ENCODE results near the gene ARHGEF19.

Gene ARHGEF19

DNA sequence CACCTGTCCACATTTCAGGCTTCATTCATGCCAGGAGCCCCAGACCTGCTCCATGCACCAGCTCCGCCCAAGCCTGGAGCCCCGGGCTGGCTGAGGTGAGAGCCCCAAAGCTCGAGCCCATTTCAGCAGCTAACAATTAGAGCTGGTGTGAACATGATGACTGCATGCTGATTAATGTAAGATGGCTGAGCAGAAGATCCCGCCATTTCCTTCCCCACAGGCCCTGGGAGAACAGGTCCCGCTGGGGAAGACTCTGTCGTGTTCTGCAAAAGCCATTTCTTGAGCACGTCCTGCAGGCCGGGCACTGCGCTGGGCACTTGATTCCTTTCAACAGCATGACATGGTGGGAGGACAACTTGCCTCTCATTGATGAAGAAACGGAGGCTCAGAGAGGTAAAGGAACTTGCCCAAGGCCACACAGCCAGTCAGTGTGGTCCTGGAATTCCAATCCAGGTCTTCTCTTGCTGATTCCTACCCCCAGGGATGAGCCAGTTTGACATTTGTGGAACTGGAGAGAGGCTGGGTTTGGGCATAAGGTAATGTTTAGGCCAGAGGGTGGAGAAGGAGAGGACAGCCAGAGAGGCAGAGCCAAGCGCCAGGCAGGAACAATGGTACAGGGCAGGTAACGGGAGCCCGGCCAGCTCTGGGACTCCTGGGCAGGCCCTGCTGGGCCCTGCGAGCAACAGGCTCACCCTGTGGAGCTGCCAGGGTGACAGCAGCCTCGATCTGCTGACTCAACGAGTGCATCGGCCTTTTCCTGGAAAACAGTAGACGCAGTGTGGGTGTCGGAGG, 28.5 kb downstream of the ARHGEF19 start:
- no peak for DNase-seq (ENCODE audit: low spot score)
- in situ Hi-C loops (cut with MboI; ENCODE audit: low sequenced_read_pairs, unreplicated experiment), result no loop called here
- TF ChIP-seq, protein P1, sequence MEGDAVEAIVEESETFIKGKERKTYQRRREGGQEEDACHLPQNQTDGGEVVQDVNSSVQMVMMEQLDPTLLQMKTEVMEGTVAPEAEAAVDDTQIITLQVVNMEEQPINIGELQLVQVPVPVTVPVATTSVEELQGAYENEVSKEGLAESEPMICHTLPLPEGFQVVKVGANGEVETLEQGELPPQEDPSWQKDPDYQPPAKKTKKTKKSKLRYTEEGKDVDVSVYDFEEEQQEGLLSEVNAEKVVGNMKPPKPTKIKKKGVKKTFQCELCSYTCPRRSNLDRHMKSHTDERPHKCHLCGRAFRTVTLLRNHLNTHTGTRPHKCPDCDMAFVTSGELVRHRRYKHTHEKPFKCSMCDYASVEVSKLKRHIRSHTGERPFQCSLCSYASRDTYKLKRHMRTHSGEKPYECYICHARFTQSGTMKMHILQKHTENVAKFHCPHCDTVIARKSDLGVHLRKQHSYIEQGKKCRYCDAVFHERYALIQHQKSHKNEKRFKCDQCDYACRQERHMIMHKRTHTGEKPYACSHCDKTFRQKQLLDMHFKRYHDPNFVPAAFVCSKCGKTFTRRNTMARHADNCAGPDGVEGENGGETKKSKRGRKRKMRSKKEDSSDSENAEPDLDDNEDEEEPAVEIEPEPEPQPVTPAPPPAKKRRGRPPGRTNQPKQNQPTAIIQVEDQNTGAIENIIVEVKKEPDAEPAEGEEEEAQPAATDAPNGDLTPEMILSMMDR (IDR thresholded peaks at IDR 0.05; ENCODE audit: borderline replicate concordance, control extremely low read depth, extremely low read depth, insufficient read depth, missing control alignments), result no peak

GRCh38 chr1:16183179-16183578, 29.3 kb downstream of the ARHGEF19 start:
- DNase-seq (ENCODE audit: low spot score), result no peak
- in situ Hi-C loops (cut with MboI; ENCODE audit: low sequenced_read_pairs, unreplicated experiment), result no loop called here
- TF ChIP-seq, protein P1 (IDR thresholded peaks at IDR 0.05; ENCODE audit: borderline replicate concordance, control extremely low read depth, extremely low read depth, insufficient read depth, missing control alignments), result no peak

DNA sequence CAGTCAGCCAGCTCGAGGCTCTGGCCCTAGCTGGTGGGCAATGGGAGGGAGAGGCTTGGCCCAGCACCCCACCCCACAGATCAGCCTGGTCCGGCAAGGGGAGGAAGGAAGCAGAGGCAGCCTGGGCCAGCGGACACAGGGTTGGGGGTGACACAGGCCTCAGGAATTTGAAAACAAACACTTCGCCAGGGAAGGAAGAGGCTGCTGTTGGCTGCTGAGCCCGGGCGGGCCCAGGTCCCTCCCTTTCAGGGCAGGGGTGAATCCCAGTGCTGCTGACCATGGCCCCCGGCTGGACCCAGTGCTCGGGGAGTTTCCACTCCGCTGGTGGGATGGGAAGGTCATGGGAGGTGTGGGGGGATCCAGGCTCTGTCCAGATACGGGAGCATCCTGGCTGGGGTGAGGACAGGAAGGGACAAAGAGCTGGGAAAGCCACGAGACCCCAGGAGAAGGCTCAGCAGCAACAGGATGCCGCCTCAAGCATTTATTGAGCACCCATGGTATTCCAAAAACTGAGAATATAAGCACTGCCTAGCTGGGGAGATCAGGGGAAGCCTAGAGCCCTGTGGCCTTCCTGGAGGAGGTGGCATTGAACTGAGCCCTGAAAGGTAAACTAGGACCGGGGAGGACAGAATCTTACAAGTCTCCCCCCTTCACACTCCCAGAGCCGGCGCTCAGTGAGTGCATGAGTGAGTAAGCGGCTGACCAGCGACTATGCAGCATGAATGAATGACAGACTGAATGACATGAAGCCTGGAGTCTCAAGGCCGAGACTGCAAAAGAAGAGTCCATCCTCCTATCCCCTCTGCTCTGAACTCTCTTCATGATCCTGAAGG, 30.3 kb downstream of the ARHGEF19 start:
- DNase-seq (ENCODE audit: low spot score), result no peak
- in situ Hi-C loops (cut with MboI; ENCODE audit: low sequenced_read_pairs, unreplicated experiment), result no loop called here
- TF ChIP-seq, protein P1 (IDR thresholded peaks at IDR 0.05; ENCODE audit: borderline replicate concordance, control extremely low read depth, extremely low read depth, insufficient read depth, missing control alignments), result no peak

DNA sequence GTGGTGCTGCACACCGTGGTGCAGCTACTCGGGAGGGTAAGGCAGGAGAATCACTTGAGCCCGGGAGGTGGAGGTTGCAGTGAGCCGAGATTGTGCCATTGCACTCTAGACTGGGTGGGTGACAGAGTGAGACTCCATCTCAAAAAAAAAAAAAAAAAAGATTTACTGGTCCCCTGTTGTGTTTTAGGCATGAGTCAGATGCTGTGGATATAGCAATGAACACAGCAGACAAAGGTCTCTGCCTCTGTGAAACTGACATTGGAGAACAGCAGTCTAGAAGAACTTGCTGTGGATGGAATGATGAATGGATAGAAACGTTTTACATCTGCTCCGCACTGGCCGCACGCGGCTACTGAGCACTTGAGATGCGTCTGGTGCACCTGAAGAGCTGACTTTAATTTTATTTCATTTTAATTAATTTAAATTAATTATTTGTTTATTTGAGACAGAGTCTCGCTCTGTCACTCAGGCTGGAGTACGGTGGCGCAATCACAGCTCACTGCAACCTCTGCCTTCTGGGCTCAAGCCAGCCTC, 32.1 kb downstream of the ARHGEF19 start:
- TF ChIP-seq, protein P1 (IDR thresholded peaks at IDR 0.05; ENCODE audit: borderline replicate concordance, control extremely low read depth, extremely low read depth, insufficient read depth, missing control alignments), result no peak
- no peak for DNase-seq (ENCODE audit: low spot score)
- in situ Hi-C loops (cut with MboI; ENCODE audit: low sequenced_read_pairs, unreplicated experiment), result no loop called here

- TF ChIP-seq, protein P1 (IDR thresholded peaks at IDR 0.05; ENCODE audit: borderline replicate concordance, control extremely low read depth, extremely low read depth, insufficient read depth, missing control alignments), result no peak
- no peak for DNase-seq (ENCODE audit: low spot score)
- in situ Hi-C loops (cut with MboI; ENCODE audit: low sequenced_read_pairs, unreplicated experiment), result no loop called here
Measured at GRCh38 chr1:16178596-16179497, 33.6 kb downstream of the ARHGEF19 start.

DNA sequence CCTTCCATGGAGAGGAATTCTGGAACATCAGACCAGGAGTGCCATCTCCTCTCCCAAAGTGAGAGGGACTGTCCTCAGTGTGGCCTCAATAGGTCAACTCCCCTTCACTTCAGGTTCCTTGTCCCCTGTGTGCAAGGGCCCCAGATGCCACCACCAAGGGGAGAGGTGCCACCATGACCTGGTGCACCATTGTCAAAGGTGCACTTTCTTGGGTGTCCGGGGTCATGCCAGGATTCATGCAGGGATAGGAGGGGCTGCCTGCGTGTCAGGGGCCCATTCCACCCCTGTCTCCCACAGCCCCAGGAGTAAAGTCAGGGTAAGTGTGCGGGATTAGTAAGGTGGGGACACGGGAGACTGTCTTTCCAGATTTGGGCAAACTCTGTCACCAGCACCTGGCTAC, 35.1 kb downstream of the ARHGEF19 start:
- TF ChIP-seq, protein P1 (IDR thresholded peaks at IDR 0.05; ENCODE audit: borderline replicate concordance, control extremely low read depth, extremely low read depth, insufficient read depth, missing control alignments), result no peak
- DNase-seq (ENCODE audit: low spot score), result no peak
- in situ Hi-C loops (cut with MboI; ENCODE audit: low sequenced_read_pairs, unreplicated experiment), result no loop called here

Measured in GM13976 (cell line).